Right atrium auricular region (tissue), 2 donors: ENCODE measurements around the gene CEP131. TPM values are rescaled to one million over a fixed set of nuclear protein-coding genes. Genes with fewer than 3 reads are reported as not detected.

Source experiments
- DNase-seq: peaks from one replicate; pipeline ENCODE4 v3.0.0-alpha.2; 2019; ENCODE audit warnings: low spot score
- H3K27ac ChIP-seq, 2 donors: fragments of 200-600 bp; sonication (generic); 1 replicate in 1 of 2; 2 replicates in 1 of 2; pipeline ENCODE4 v1.5.1; 2016 to 2019
- H3K27me3 ChIP-seq, 2 donors: fragments of 200-600 bp; sonication (generic); one replicate each; pipeline versions ENCODE4 v1.5.1 to v1.6.0; 2017 to 2019
- H3K36me3 ChIP-seq: fragments of 200-600 bp; sonication (generic); one replicate; pipeline ENCODE4 v1.5.1; 2016
- H3K4me1 ChIP-seq, 2 donors: fragments of 200-600 bp; sonication (generic); one replicate each; pipeline versions ENCODE4 v1.5.1 to v1.6.0; 2017 to 2019
- H3K4me3 ChIP-seq, 2 donors: fragments of 200-600 bp; sonication (generic); 1 replicate in 1 of 2; 2 replicates in 1 of 2; pipeline ENCODE4 v1.5.1; 2017 to 2019; ENCODE audit warnings: mild to moderate bottlenecking in 1 of 2, moderate library complexity in 1 of 2
- H3K9me3 ChIP-seq, 2 donors: fragments of 200-600 bp; sonication (generic); one replicate each; pipeline ENCODE4 v1.5.1; 2019
- total RNA-seq, 2 donors: library from RNA; depleted of rRNA; stranded (reverse); fragments of >200 nt; gene quantifications; one replicate each; pipeline ENCODE4 v1.1.0, GENCODE V29; 2016
- TF ChIP-seq, protein P1 (sequence below), 2 donors: fragments of 200-600 bp; sonication (generic); IDR thresholded peaks; one replicate each; pipeline ENCODE4 v1.5.1; 2019; ENCODE audit warnings: antibody characterized with exemption in 2 of 2

CEP131 gene
- total RNA-seq, 2 donors from 2014 or later = 5.5 to 6.2 TPM

GRCh38 chr17:81171941-81172340 is 50.8 kb downstream of the CEP131 start:
- no peaks in the 10 kb centered on the region for H3K27me3 ChIP-seq
- no peak overlapping the region for H3K27ac ChIP-seq
- DNase-seq = no peak

GRCh38 chr17:81170727-81171494 is 51.9 kb downstream of the CEP131 start:
- no peak overlapping the region for H3K4me3 ChIP-seq
- H3K27ac ChIP-seq = no peak overlapping the region
- peaks cover 0 to 6% of the 10 kb centered on the region in 2 donors for H3K9me3 ChIP-seq
- no peaks in the 10 kb centered on the region for H3K27me3 ChIP-seq
- TF ChIP-seq, protein P1, sequence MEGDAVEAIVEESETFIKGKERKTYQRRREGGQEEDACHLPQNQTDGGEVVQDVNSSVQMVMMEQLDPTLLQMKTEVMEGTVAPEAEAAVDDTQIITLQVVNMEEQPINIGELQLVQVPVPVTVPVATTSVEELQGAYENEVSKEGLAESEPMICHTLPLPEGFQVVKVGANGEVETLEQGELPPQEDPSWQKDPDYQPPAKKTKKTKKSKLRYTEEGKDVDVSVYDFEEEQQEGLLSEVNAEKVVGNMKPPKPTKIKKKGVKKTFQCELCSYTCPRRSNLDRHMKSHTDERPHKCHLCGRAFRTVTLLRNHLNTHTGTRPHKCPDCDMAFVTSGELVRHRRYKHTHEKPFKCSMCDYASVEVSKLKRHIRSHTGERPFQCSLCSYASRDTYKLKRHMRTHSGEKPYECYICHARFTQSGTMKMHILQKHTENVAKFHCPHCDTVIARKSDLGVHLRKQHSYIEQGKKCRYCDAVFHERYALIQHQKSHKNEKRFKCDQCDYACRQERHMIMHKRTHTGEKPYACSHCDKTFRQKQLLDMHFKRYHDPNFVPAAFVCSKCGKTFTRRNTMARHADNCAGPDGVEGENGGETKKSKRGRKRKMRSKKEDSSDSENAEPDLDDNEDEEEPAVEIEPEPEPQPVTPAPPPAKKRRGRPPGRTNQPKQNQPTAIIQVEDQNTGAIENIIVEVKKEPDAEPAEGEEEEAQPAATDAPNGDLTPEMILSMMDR (IDR thresholded peaks at IDR 0.05) = no peak
- H3K36me3 ChIP-seq = no peaks in the 10 kb centered on the region
- no peaks in the 10 kb centered on the region for H3K4me1 ChIP-seq
- no peak for DNase-seq

More at GRCh38 chr17:81171941-81172340, 50.8 kb downstream of the CEP131 start:
- no peaks in the 10 kb centered on the region for H3K36me3 ChIP-seq
- H3K4me3 ChIP-seq = no peak overlapping the region
- TF ChIP-seq, protein P1 (IDR thresholded peaks at IDR 0.05) = no peak
- H3K4me1 ChIP-seq = no peaks in the 10 kb centered on the region
- H3K9me3 ChIP-seq = peaks cover 0 to 6% of the 10 kb centered on the region in 2 donors

GRCh38 chr17:81169870-81170309 is 52.9 kb downstream of the CEP131 start:
- Histone ChIP-seq H3K9me3 (no peaks in the 10 kb centered on the region), H3K4me3 (no peak overlapping the region), H3K27me3 (no peaks in the 10 kb centered on the region), H3K4me1 (peaks cover 0 to 9% of the 10 kb centered on the region in 2 donors), H3K27ac (no peak overlapping the region), H3K36me3 (no peaks in the 10 kb centered on the region)
- DNase-seq = no peak
- TF ChIP-seq, protein P1 (IDR thresholded peaks at IDR 0.05) = no peak

DNA sequence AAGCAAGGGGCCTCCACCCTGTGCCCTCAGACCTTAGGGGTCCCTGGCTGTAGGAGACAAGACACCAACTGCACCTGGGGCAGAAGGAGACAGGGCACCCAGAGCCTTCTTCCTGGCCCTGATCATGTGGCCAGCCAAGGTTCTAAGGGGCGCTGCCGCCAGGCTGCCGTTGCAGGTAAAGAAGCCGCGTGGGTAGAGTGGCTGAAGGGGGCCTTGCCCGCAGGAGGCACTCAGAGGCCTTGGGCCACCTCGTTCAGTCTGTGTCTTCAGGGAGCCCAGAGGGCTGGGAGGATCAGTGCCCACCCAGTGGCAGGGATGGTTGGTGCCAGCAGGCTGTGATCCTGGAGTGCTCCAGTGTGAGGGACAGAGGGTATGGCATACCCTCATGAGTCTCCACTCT is 55.1 kb downstream of the CEP131 start:
- Histone ChIP-seq H3K4me3 (no peak overlapping the region), H3K36me3 (no peaks in the 10 kb centered on the region), H3K4me1 (peaks cover 0 to 14% of the 10 kb centered on the region in 2 donors), H3K27ac (no peak overlapping the region), H3K27me3 (no peaks in the 10 kb centered on the region), H3K9me3 (no peaks in the 10 kb centered on the region)
- TF ChIP-seq, protein P1 (IDR thresholded peaks at IDR 0.05) = no peak
- DNase-seq = no peak

GRCh38 chr17:81167194-81167524 is 55.6 kb downstream of the CEP131 start:
- H3K36me3 ChIP-seq = no peaks in the 10 kb centered on the region
- H3K4me1 ChIP-seq = peaks cover 0 to 14% of the 10 kb centered on the region in 2 donors
- H3K27ac ChIP-seq = no peak overlapping the region
- H3K9me3 ChIP-seq = no peaks in the 10 kb centered on the region
- TF ChIP-seq, protein P1 (IDR thresholded peaks at IDR 0.05) = no peak
- H3K4me3 ChIP-seq = no peak overlapping the region
- no peaks in the 10 kb centered on the region for H3K27me3 ChIP-seq
- DNase-seq = no peak
